Measurements from ENCODE around the gene FBXL17.
A peak's percentile ranks its signal among the peaks of the same experiment; 100 is the strongest.

The FBXL17 gene

GRCh38 chr5:108372369-108372768 is 9.5 kb downstream of the FBXL17 start:
- DNase-seq = no peak

- no peak for DNase-seq
Measured at GRCh38 chr5:108371263-108371662, 10.6 kb downstream of the FBXL17 start.

- DNase-seq = no peak
Measured at GRCh38 chr5:108369167-108369566, 12.7 kb downstream of the FBXL17 start.

- no peak for DNase-seq
Measured at GRCh38 chr5:108367679-108368334, 14.1 kb downstream of the FBXL17 start.

- no peak for DNase-seq
Measured at GRCh38 chr5:108366500-108366899, 15.4 kb downstream of the FBXL17 start.

GRCh38 chr5:108361771-108362170 is 20.1 kb downstream of the FBXL17 start:
- no peak for DNase-seq

- no peak for DNase-seq
Measured at GRCh38 chr5:108361239-108361638, 20.7 kb downstream of the FBXL17 start.

GRCh38 chr5:108360280-108360679 is 21.6 kb downstream of the FBXL17 start:
- no peak for DNase-seq

- DNase-seq = no peak
Measured at GRCh38 chr5:108356286-108356685, 25.6 kb downstream of the FBXL17 start.

GRCh38 chr5:108353087-108353486 is 28.8 kb downstream of the FBXL17 start:
- DNase-seq = no peak

GRCh38 chr5:108345541-108346171 is 36.2 kb downstream of the FBXL17 start:
- DNase-seq = peak; percentile 79

GRCh38 chr5:108344103-108344822 is 37.6 kb downstream of the FBXL17 start:
- DNase-seq = no peak

GRCh38 chr5:108341866-108342265 is 40.0 kb downstream of the FBXL17 start:
- no peak for DNase-seq

GRCh38 chr5:108340131-108340530 is 41.8 kb downstream of the FBXL17 start:
- no peak for DNase-seq

GRCh38 chr5:108339220-108339619 is 42.7 kb downstream of the FBXL17 start:
- peak; percentile 35 for DNase-seq

- no peak for DNase-seq
Measured at GRCh38 chr5:108334225-108334624, 47.7 kb downstream of the FBXL17 start.

GRCh38 chr5:108326982-108327381 is 54.9 kb downstream of the FBXL17 start:
- no peak for DNase-seq

- DNase-seq = no peak
Measured at GRCh38 chr5:108324886-108325285, 57.0 kb downstream of the FBXL17 start.

GRCh38 chr5:108321341-108321740 is 60.6 kb downstream of the FBXL17 start:
- no peak for DNase-seq

- peak; percentile 37 for DNase-seq
Measured at GRCh38 chr5:108320231-108320630, 61.7 kb downstream of the FBXL17 start.

GRCh38 chr5:108315829-108316228 is 66.1 kb downstream of the FBXL17 start:
- DNase-seq = no peak

GRCh38 chr5:108312258-108312657 is 69.6 kb downstream of the FBXL17 start:
- DNase-seq = no peak

GRCh38 chr5:108311682-108312081 is 70.2 kb downstream of the FBXL17 start:
- peak; percentile 5 for DNase-seq

GRCh38 chr5:108303611-108304010 is 78.3 kb downstream of the FBXL17 start:
- DNase-seq = no peak
